ENCODE measurements around the gene AKAP9.

The AKAP9 gene

DNA sequence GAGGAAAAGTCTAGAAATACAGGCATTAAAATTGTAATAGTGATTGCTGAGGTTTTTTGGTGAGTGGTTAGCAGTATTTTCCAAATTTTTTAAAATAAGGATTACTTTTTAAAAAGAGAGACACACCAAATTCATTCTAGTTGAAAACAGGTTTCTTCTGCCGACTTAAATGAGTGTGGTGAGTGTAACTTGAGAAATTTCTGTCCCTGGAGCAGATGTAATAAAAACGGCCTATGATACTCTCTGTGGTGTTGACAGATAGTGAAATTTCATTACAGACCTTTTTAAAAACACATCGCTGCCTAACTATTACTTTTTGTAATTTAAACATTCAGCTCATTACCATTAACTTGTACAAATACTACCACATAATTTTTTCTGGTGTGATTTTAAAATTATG, 103.5 kb downstream of the AKAP9 start:
- no peaks in the 10 kb centered on the region for H3K27me3 ChIP-seq (ENCODE audit: insufficient read depth, low read depth)
- H3K4me3 ChIP-seq (IDR thresholded peaks at IDR 0.05; ENCODE audit: insufficient read depth, low read depth, low read length) = no peak overlapping the region
- H4K20me1 ChIP-seq (ENCODE audit: insufficient read depth) = no peaks in the 10 kb centered on the region
- H3K4me2 ChIP-seq = no peak overlapping the region
- no peak overlapping the region for H2AFZ ChIP-seq (ENCODE audit: low read depth)
- no peak overlapping the region for H3K27ac ChIP-seq
- no peak overlapping the region for H3K9ac ChIP-seq
- TF ChIP-seq, protein P1, sequence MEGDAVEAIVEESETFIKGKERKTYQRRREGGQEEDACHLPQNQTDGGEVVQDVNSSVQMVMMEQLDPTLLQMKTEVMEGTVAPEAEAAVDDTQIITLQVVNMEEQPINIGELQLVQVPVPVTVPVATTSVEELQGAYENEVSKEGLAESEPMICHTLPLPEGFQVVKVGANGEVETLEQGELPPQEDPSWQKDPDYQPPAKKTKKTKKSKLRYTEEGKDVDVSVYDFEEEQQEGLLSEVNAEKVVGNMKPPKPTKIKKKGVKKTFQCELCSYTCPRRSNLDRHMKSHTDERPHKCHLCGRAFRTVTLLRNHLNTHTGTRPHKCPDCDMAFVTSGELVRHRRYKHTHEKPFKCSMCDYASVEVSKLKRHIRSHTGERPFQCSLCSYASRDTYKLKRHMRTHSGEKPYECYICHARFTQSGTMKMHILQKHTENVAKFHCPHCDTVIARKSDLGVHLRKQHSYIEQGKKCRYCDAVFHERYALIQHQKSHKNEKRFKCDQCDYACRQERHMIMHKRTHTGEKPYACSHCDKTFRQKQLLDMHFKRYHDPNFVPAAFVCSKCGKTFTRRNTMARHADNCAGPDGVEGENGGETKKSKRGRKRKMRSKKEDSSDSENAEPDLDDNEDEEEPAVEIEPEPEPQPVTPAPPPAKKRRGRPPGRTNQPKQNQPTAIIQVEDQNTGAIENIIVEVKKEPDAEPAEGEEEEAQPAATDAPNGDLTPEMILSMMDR (conservative IDR thresholded peaks at IDR 0.05; ENCODE audit: low read depth, low read length) = no peak
- H3K79me2 ChIP-seq (ENCODE audit: insufficient read depth, low read depth) = no peaks in the 10 kb centered on the region
- no peaks in the 10 kb centered on the region for H3K4me1 ChIP-seq (ENCODE audit: low read depth, poor library complexity, severe bottlenecking)
- H3K36me3 ChIP-seq (ENCODE audit: insufficient read depth) = peaks cover 9% of the 10 kb centered on the region; the same call in 1 of the 2 replicates

DNA sequence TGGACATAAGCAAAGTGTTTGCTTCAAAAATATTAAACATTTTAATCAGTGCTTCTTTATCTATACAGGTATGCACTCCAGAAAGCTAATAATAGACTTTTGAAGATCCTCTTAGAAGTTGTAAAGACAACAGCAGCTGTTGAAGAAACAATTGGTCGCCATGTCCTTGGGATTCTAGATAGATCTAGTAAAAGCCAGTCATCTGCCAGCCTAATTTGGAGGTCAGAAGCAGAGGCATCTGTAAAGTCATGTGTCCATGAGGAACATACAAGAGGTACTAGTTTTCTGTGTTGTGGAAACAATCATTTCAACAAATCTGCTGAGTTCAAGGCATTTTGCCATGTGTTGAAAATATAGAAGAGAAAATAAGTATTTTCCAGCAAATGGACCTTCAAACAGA, 104.3 kb downstream of the AKAP9 start:
- no peaks in the 10 kb centered on the region for H3K79me2 ChIP-seq (ENCODE audit: insufficient read depth, low read depth)
- no peak overlapping the region for H3K9ac ChIP-seq
- no peaks in the 10 kb centered on the region for H4K20me1 ChIP-seq (ENCODE audit: insufficient read depth)
- peaks cover 9% of the 10 kb centered on the region; the same call in 1 of the 2 replicates for H3K36me3 ChIP-seq (ENCODE audit: insufficient read depth)
- no peak overlapping the region for H3K27ac ChIP-seq
- H2AFZ ChIP-seq (ENCODE audit: low read depth) = no peak overlapping the region
- H3K4me1 ChIP-seq (ENCODE audit: low read depth, poor library complexity, severe bottlenecking) = no peaks in the 10 kb centered on the region
- TF ChIP-seq, protein P1 (conservative IDR thresholded peaks at IDR 0.05; ENCODE audit: low read depth, low read length) = no peak
- no peak overlapping the region for H3K4me3 ChIP-seq (IDR thresholded peaks at IDR 0.05; ENCODE audit: insufficient read depth, low read depth, low read length)
- H3K27me3 ChIP-seq (ENCODE audit: insufficient read depth, low read depth) = no peaks in the 10 kb centered on the region
- no peak overlapping the region for H3K4me2 ChIP-seq

DNA sequence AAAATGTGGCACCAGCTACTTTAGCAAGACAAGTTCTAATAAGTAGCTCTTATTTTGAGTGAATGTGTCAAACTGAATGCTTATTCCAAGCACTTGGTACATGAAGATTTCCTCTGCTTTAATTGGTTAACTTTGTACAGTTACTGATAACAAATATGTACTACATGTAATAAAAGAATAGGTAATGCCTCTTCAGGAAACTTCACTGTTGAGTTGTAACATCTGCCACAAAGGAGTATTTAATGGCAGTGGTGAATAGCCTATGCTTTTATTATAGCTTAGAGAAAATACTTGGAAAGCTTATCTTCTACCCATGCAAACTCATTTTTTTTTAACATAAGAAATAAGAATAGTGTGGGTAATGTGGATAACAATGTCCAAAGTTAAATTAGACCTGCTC, 111.0 kb downstream of the AKAP9 start:
- H3K9ac ChIP-seq = no peak overlapping the region
- H3K27ac ChIP-seq = no peak overlapping the region
- H4K20me1 ChIP-seq (ENCODE audit: insufficient read depth) = no peaks in the 10 kb centered on the region
- no peak overlapping the region for H3K4me2 ChIP-seq
- H3K4me3 ChIP-seq (IDR thresholded peaks at IDR 0.05; ENCODE audit: insufficient read depth, low read depth, low read length) = no peak overlapping the region
- TF ChIP-seq, protein P1 (conservative IDR thresholded peaks at IDR 0.05; ENCODE audit: low read depth, low read length) = no peak
- H3K4me1 ChIP-seq (ENCODE audit: low read depth, poor library complexity, severe bottlenecking) = peaks cover 4% of the 10 kb centered on the region
- no peaks in the 10 kb centered on the region for H3K79me2 ChIP-seq (ENCODE audit: insufficient read depth, low read depth)
- no peaks in the 10 kb centered on the region for H3K36me3 ChIP-seq (ENCODE audit: insufficient read depth)
- H2AFZ ChIP-seq (ENCODE audit: low read depth) = no peak overlapping the region
- no peaks in the 10 kb centered on the region for H3K27me3 ChIP-seq (ENCODE audit: insufficient read depth, low read depth)

DNA sequence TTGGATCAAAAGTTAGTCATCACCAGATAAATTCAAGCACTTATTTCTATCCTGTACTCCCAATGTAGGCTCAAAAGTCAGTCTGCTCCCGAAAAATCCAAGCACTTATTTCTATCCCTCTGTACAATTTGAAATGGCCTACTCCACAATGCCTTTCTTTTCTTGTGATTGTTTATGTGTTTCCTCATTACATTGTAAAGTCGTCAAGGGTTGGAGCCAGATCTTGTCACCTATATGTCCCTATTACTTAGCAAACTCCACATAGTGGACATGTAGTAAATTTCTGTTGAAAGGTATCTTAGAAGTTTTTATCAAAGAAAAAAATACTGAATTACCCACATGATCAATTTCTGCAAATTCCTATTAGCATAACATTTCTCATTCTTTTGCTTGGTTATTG, 111.5 kb downstream of the AKAP9 start:
- Histone ChIP-seq H3K4me2 (no peak overlapping the region), H3K36me3 (ENCODE audit: insufficient read depth) (no peaks in the 10 kb centered on the region), H2AFZ (ENCODE audit: low read depth) (no peak overlapping the region), H3K9ac (no peak overlapping the region), H4K20me1 (ENCODE audit: insufficient read depth) (no peaks in the 10 kb centered on the region), H3K4me1 (ENCODE audit: low read depth, poor library complexity, severe bottlenecking) (peaks cover 4% of the 10 kb centered on the region), H3K79me2 (ENCODE audit: insufficient read depth, low read depth) (no peaks in the 10 kb centered on the region), H3K4me3 (IDR thresholded peaks at IDR 0.05; ENCODE audit: insufficient read depth, low read depth, low read length) (no peak overlapping the region), H3K27ac (no peak overlapping the region), H3K27me3 (ENCODE audit: insufficient read depth, low read depth) (no peaks in the 10 kb centered on the region)
- TF ChIP-seq, protein P1 (conservative IDR thresholded peaks at IDR 0.05; ENCODE audit: low read depth, low read length) = no peak
